GM12878 (cell line): Measurements from ENCODE around the gene CFAP57.

Source experiments
- NBN ChIP-seq: fragments of 450-650 bp; IDR thresholded peaks from 2 replicates; pipeline ENCODE4 v1.6.1; 2016
- PAX8 ChIP-seq: fragments of 450-650 bp; IDR thresholded peaks from 2 replicates; pipeline ENCODE4 v1.6.1; 2017; ENCODE audit warnings: mild to moderate bottlenecking, moderate library complexity
- SP1 ChIP-seq: IDR thresholded peaks from one replicate; pipeline ENCODE4 v1.6.1; 2011; ENCODE audit warnings: low read depth, low read length
- TF ChIP-seq, protein P1 (sequence below), 3 experiments: IDR thresholded peaks in 2 of 3; conservative IDR thresholded peaks in 1 of 3; 2 replicates each; pipeline ENCODE4 v1.5.1; 2011; ENCODE audit warnings: low read depth in 3 of 3, low read length in 3 of 3, mild to moderate bottlenecking in 3 of 3, control low read depth in 2 of 3, moderate library complexity in 2 of 3, inconsistent platforms in 1 of 3, mixed read lengths in 1 of 3; ENCODE audit not compliant: control insufficient read depth in 2 of 3, insufficient read depth in 1 of 3; ENCODE audit errors: extremely low read depth in 1 of 3
- TF ChIP-seq, protein P2 (sequence below): fragments of 450-650 bp; IDR thresholded peaks from 2 replicates; pipeline ENCODE4 v1.6.1; 2017; ENCODE audit warnings: mild to moderate bottlenecking, low read depth, inconsistent platforms; ENCODE audit not compliant: poor library complexity, severe bottlenecking

DNA sequence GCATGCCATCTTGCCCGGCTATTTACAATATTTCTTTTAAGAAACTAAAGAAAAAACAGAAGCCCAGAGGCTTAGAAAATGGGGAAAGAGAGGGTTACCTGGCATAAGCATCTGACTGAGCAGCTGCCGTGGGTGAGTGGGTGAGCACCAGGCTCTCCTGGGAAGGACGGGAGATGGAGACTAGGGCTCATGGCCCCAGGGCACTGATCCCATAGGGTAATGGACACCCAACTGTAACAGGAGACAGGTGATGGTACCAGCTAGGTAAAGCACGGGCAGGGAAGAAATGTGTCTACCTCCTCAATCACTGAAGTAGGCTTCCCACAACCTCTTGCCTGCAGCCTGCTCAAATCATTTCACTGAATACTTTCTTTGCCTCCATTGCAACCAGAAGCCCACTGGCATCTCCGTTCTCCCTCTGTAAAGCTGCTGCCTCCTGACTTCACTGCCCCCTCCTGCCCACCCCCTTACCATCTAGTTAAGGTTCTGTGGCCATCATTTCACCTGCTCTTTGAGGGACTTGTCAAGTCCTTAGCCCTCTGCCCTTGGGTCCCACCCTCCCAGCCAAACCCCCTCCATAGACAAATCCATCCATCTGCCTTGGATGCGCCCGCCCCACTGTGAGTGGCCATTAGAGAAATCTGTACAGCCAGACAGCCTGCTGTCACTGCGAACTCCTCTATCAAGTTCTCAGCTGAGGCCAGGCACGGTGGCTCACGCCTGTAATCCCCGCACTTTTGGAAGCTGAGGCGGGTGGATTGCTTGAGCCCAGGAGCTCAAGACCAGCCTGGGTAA is 103.9 kb downstream of the CFAP57 start:
- TF ChIP-seq, protein P1, sequence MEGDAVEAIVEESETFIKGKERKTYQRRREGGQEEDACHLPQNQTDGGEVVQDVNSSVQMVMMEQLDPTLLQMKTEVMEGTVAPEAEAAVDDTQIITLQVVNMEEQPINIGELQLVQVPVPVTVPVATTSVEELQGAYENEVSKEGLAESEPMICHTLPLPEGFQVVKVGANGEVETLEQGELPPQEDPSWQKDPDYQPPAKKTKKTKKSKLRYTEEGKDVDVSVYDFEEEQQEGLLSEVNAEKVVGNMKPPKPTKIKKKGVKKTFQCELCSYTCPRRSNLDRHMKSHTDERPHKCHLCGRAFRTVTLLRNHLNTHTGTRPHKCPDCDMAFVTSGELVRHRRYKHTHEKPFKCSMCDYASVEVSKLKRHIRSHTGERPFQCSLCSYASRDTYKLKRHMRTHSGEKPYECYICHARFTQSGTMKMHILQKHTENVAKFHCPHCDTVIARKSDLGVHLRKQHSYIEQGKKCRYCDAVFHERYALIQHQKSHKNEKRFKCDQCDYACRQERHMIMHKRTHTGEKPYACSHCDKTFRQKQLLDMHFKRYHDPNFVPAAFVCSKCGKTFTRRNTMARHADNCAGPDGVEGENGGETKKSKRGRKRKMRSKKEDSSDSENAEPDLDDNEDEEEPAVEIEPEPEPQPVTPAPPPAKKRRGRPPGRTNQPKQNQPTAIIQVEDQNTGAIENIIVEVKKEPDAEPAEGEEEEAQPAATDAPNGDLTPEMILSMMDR (IDR thresholded peaks at IDR 0.05 in 2 of 3, conservative IDR thresholded peaks at IDR 0.05 in 1 of 3; ENCODE audit: control insufficient read depth in 2 of 3, extremely low read depth in 1 of 3, insufficient read depth in 1 of 3, low read depth in 3 of 3, low read length in 3 of 3), result no peak
- TF ChIP-seq, protein P2, sequence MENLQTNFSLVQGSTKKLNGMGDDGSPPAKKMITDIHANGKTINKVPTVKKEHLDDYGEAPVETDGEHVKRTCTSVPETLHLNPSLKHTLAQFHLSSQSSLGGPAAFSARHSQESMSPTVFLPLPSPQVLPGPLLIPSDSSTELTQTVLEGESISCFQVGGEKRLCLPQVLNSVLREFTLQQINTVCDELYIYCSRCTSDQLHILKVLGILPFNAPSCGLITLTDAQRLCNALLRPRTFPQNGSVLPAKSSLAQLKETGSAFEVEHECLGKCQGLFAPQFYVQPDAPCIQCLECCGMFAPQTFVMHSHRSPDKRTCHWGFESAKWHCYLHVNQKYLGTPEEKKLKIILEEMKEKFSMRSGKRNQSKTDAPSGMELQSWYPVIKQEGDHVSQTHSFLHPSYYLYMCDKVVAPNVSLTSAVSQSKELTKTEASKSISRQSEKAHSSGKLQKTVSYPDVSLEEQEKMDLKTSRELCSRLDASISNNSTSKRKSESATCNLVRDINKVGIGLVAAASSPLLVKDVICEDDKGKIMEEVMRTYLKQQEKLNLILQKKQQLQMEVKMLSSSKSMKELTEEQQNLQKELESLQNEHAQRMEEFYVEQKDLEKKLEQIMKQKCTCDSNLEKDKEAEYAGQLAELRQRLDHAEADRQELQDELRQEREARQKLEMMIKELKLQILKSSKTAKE, result no peak
- TF ChIP-seq SP1, result no peak
- TF ChIP-seq NBN, result no peak
- TF ChIP-seq PAX8, result no peak
